Heart right ventricle (tissue), 16 donors: ENCODE results near the gene RPGR. TPM values are rescaled to one million over a fixed set of nuclear protein-coding genes. Genes with fewer than 3 reads are reported as not detected.

Experiments
- ATAC-seq, 8 donors: fragments of 200-7000 bp; cut with Tn5 transposase; one replicate each; pipeline ENCODE4 v1.9.1; 2020; ENCODE audit warnings: mild to moderate bottlenecking in 8 of 8, moderate library complexity in 8 of 8, moderate number of reproducible peaks in 1 of 8
- DNase-seq, 2 donors: peaks; one replicate each; pipeline ENCODE4 v3.0.0-alpha.2; 2020
- H3K27ac ChIP-seq, 10 donors: fragments of 200-600 bp; sonication (generic) in 2 of 10; one replicate each; pipeline versions ENCODE4 v1.5.0 to v1.8.0; 2020 to 2022; ENCODE audit warnings: mild to moderate bottlenecking in 3 of 10
- H3K27me3 ChIP-seq, 7 donors: fragments of 200-600 bp; one replicate each; pipeline ENCODE4 v1.8.0; 2021 to 2022; ENCODE audit warnings: mild to moderate bottlenecking in 2 of 7
- H3K36me3 ChIP-seq, 9 donors: fragments of 200-600 bp; sonication (generic) in 1 of 9; one replicate each; pipeline versions ENCODE4 v1.5.0 to v1.8.0; 2020 to 2022; ENCODE audit warnings: mild to moderate bottlenecking in 2 of 9
- H3K4me1 ChIP-seq, 9 donors: fragments of 200-600 bp; sonication (generic) in 1 of 9; one replicate each; pipeline versions ENCODE4 v1.5.0 to v1.8.0; 2020 to 2022; ENCODE audit warnings: mild to moderate bottlenecking in 4 of 9
- H3K4me3 ChIP-seq, 10 donors: fragments of 200-600 bp; sonication (generic) in 2 of 10; one replicate each; pipeline versions ENCODE4 v1.5.0 to v1.8.0; 2020 to 2022; ENCODE audit warnings: mild to moderate bottlenecking in 7 of 10, moderate library complexity in 2 of 10
- H3K9me3 ChIP-seq, 11 donors: fragments of 200-600 bp in 10 of 11; sonication (generic) in 2 of 11; one replicate each; pipeline versions ENCODE4 v1.5.0 to v1.8.0; 2013 to 2022; ENCODE audit warnings: mild to moderate bottlenecking in 2 of 11, control low read depth in 1 of 11, moderate library complexity in 1 of 11
- WGBS, 2 donors: extraction: QIAGEN DNeasy Blood & Tissue Kit; methylation state at CpG; one replicate each; pipeline ENCODE4 v1.1.7; 2013; ENCODE audit warnings: inconsistent platforms in 1 of 2; 5-methylcytosine and 5-hydroxymethylcytosine counted together
- intact Hi-C, 10 donors: fragments of 100-400 bp; cut with DNase I; formaldehyde crosslinking; loops; one replicate each; pipeline versions ENCODE4 v1.11.1 to v1.14.2; 2022
- polyA plus RNA-seq, 2 donors: library from polyadenylated mRNA; stranded (reverse); fragments of 200-250 nt; gene quantifications; one replicate each; pipeline ENCODE4 v1.2.3, GENCODE V29; 2013
- total RNA-seq, 10 donors: library from RNA; stranded (reverse); fragmentation: NEBNext Ultra II Directional in 3 of 10; extraction: Animal tissue kit (Norgen Biotek cat#: 25700) in 3 of 10; gene quantifications; one replicate each; pipeline versions ENCODE4 v1.2.1 to v1.2.4, GENCODE V29; 2021 to 2023
- TF ChIP-seq, protein P1 (sequence below), 9 donors: fragments of 200-600 bp; sonication (generic) in 2 of 9; IDR thresholded peaks; one replicate each; pipeline versions ENCODE4 v1.5.0 to v1.8.0; 2021 to 2022; ENCODE audit warnings: antibody characterized with exemption in 9 of 9, mild to moderate bottlenecking in 5 of 9, moderate library complexity in 1 of 9
- donor health status: Arrhythmogenic right ventricular cardiomyopathy.
- donor health status: ischemic (EF 13 %, LVEDD 7.1; RV severe dilation, severe dysfunction).
- donor health status: healthy with polysubstance abuse.
- donor health status: DM: no; HTN: yes; CAD: no.
- donor health status: DM: no; HTN: no; CAD: no.
- donor health status: ischemic (EF 25% LVEDD 6.9; RV normal size, moderate dysfunction).
- donor health status: ischemic (EF 25% LVEDD 5.7; RV mildly dilated, moderate dysfunction).
- donor health status: healthy.
- donor health status: DM: yes; HTN: yes; CAD: no.
- donor health status: Ischemic cardiomyopathy.
- donor health status: ischemic (EF 35%, LVEDD 5.7; RV mildly dilated, moderate dysfunction).
- donor health status: nonischemic (EF 11% LVEDD 7.7; RV severe dilation, severe dysfunction).
- donor health status: DM: yes; HTN: yes; CAD: no.
- donor health status: PGD.
- donor health status: ischemic (EF 29% LVEDD 5.4; RV normal size, mild dysfunction).
- donor health status: nonischemic (EF 23%, LVEDD 6.1; RV moderate dilation, normal function).

Gene RPGR
- total and polyA plus RNA-seq, 12 donors: 3.8 to 30.3 (median 6.0) TPM

DNA sequence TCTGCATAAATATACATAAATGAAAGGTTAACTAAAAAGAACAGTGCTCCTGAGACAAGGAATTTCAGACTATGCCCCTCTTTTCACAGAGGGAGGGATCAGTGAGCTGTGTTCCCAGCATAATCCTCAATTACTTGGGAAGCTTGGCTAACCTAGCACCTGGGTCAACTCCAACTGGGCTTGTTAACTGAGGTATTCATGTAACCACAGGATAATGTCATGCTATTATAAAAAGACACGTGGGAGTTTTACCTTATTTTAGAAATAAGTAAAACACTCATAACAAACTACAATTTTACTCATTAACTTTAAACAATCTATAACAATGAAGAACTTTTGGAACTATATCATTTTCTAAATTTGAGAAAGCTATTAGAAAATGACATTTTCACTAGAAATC is 48.6 kb downstream of the RPGR start:
- no peaks in the 10 kb centered on the region for H3K9me3 ChIP-seq
- 37 to 72% methylated on average over 1 of the region's 1 CpG for WGBS, 2 donors
- peak overlapping the region in 1 of 10 donors; percentile 16 for H3K27ac ChIP-seq
- peaks cover 0 to 15% (median 0%) of the 10 kb centered on the region in 7 donors for H3K27me3 ChIP-seq
- TF ChIP-seq, protein P1, sequence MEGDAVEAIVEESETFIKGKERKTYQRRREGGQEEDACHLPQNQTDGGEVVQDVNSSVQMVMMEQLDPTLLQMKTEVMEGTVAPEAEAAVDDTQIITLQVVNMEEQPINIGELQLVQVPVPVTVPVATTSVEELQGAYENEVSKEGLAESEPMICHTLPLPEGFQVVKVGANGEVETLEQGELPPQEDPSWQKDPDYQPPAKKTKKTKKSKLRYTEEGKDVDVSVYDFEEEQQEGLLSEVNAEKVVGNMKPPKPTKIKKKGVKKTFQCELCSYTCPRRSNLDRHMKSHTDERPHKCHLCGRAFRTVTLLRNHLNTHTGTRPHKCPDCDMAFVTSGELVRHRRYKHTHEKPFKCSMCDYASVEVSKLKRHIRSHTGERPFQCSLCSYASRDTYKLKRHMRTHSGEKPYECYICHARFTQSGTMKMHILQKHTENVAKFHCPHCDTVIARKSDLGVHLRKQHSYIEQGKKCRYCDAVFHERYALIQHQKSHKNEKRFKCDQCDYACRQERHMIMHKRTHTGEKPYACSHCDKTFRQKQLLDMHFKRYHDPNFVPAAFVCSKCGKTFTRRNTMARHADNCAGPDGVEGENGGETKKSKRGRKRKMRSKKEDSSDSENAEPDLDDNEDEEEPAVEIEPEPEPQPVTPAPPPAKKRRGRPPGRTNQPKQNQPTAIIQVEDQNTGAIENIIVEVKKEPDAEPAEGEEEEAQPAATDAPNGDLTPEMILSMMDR (IDR thresholded peaks at IDR 0.05): no peak
- intact Hi-C loops: loop anchor here in 2 of 10 donors (10.0 kb wide), 2 partner anchors 74 to 84 kb away; no protein-coding TSS in a partner anchor
- no peaks in the 10 kb centered on the region for H3K36me3 ChIP-seq
- ATAC-seq (peak in 1 of 8 donors; percentile 70), DNase-seq (peak in 1 of 2 donors; percentile 4)
- no peaks in the 10 kb centered on the region for H3K4me1 ChIP-seq
- no peak overlapping the region for H3K4me3 ChIP-seq

GRCh38 chrX:38277802-38278201 is 49.5 kb downstream of the RPGR start:
- H3K4me1 ChIP-seq: no peaks in the 10 kb centered on the region
- H3K36me3 ChIP-seq: no peaks in the 10 kb centered on the region
- DNase-seq (no peak), ATAC-seq (no peak)
- WGBS, 2 donors: 88 to 89% methylated on average over 2 of the region's 2 CpGs
- intact Hi-C loops: loop anchor here in 2 of 10 donors (10.0 kb wide), 2 partner anchors 73 to 83 kb away; no protein-coding TSS in a partner anchor
- peaks cover 0 to 15% (median 0%) of the 10 kb centered on the region in 7 donors for H3K27me3 ChIP-seq
- no peak overlapping the region for H3K27ac ChIP-seq
- H3K9me3 ChIP-seq: no peaks in the 10 kb centered on the region
- TF ChIP-seq, protein P1 (IDR thresholded peaks at IDR 0.05): no peak
- no peak overlapping the region for H3K4me3 ChIP-seq

- no peak overlapping the region for H3K27ac ChIP-seq
- no peaks in the 10 kb centered on the region for H3K36me3 ChIP-seq
- H3K9me3 ChIP-seq: no peaks in the 10 kb centered on the region
- H3K27me3 ChIP-seq: peaks cover 0 to 15% (median 0%) of the 10 kb centered on the region in 7 donors
- TF ChIP-seq, protein P1 (IDR thresholded peaks at IDR 0.05): no peak
- WGBS, 2 donors: 13 to 20% methylated on average over 2 of the region's 2 CpGs
- no peaks in the 10 kb centered on the region for H3K4me1 ChIP-seq
- intact Hi-C loops: loop anchor here in 2 of 10 donors (10.0 kb wide), 2 partner anchors 72 to 82 kb away; no protein-coding TSS in a partner anchor
- DNase-seq (no peak), ATAC-seq (no peak)
- H3K4me3 ChIP-seq: no peak overlapping the region
Measured at GRCh38 chrX:38277136-38277535, 50.2 kb downstream of the RPGR start.

GRCh38 chrX:38276089-38276488 is 51.2 kb downstream of the RPGR start:
- 92 to 97% methylated on average over 2 of the region's 2 CpGs for WGBS, 2 donors
- Histone ChIP-seq H3K36me3 (peaks cover 0 to 3% (median 0%) of the 10 kb centered on the region in 9 donors), H3K27me3 (peaks cover 0 to 15% (median 0%) of the 10 kb centered on the region in 7 donors), H3K9me3 (no peaks in the 10 kb centered on the region), H3K4me1 (peaks cover 0 to 3% (median 0%) of the 10 kb centered on the region in 9 donors), H3K27ac (no peak overlapping the region), H3K4me3 (no peak overlapping the region)
- TF ChIP-seq, protein P1 (IDR thresholded peaks at IDR 0.05): no peak
- DNase-seq (no peak), ATAC-seq (no peak)
- intact Hi-C loops: loop anchor here in 2 of 10 donors (10.0 kb wide), 2 partner anchors 71 to 81 kb away; no protein-coding TSS in a partner anchor
